C4-2B (cell line): Measurements from ENCODE around the gene DPP6.

ENCODE experiments used
- H3K27ac ChIP-seq: fragments of 450-650 bp; 2 replicates; pipeline ENCODE4 v1.5.1; 2017
- ZFX ChIP-seq: fragments of 450-650 bp; IDR thresholded peaks from 2 replicates; pipeline ENCODE4 v1.6.1; 2017
- TF ChIP-seq, protein P1 (sequence below): fragments of 450-650 bp; conservative IDR thresholded peaks from 2 replicates; pipeline ENCODE4 v1.5.1; 2017; ENCODE audit warnings: mild to moderate bottlenecking

The DPP6 gene

DNA sequence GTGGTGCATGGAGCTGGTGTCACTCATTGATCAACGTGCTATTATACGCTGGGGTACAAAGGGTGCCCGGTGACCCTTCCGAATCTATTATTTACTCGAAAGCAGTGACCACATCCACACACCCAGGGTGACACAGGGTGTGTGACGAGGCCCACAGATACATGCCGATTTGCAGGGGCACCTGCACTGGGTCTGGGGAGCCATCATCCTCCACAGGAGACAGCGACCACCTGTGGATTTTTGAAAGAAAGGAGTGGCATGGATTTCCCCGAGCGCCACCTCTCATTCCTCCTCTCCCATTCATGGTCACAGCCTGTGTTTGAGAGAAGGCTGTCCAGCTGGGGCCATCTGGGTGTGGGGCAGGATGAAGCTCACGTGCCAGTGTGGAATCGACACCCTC, 701.0 kb downstream of the DPP6 start:
- no peak for TF ChIP-seq ZFX
- TF ChIP-seq, protein P1, sequence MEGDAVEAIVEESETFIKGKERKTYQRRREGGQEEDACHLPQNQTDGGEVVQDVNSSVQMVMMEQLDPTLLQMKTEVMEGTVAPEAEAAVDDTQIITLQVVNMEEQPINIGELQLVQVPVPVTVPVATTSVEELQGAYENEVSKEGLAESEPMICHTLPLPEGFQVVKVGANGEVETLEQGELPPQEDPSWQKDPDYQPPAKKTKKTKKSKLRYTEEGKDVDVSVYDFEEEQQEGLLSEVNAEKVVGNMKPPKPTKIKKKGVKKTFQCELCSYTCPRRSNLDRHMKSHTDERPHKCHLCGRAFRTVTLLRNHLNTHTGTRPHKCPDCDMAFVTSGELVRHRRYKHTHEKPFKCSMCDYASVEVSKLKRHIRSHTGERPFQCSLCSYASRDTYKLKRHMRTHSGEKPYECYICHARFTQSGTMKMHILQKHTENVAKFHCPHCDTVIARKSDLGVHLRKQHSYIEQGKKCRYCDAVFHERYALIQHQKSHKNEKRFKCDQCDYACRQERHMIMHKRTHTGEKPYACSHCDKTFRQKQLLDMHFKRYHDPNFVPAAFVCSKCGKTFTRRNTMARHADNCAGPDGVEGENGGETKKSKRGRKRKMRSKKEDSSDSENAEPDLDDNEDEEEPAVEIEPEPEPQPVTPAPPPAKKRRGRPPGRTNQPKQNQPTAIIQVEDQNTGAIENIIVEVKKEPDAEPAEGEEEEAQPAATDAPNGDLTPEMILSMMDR = no peak
- H3K27ac ChIP-seq = no peak overlapping the region

DNA sequence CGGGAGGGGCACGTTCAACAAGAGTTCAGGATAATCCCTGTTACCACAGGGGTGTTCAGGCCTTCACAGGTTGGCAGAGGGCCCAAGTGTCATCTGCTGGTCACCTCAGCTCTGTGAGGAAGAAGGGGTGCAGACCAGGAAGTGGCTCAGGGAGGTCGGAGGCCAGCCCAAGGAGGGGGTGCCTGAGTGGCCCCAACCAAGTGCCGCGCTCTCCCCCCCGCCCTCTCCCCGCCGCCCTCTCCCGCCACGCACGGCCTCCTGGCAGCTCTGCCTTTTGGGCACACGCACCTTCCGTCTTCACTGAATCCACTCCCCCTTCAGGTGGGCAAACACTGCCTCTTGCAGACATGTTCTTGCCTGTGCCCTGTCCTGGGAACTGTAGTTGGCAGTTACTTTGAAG, 705.6 kb downstream of the DPP6 start:
- H3K27ac ChIP-seq = no peak overlapping the region
- TF ChIP-seq, protein P1 = no peak
- no peak for TF ChIP-seq ZFX

DNA sequence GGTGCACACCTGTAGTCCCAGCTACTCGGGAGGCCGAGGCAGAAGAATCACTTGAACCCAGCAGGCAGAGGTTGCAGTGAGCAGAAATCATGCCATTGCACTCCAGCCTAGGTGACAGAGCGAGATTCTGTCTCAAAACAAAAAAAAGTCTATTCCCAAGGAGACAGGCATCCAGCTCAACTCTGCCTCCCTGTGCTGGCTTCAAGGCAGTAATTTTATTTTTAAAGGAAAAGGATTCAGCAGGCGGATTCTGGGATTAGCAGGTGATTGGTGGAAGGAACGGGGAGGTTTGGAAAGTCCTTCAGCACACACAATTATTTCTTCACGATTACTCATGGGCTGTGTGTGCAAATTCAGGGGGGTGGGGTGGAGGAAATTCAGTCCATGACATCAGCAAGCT, 707.8 kb downstream of the DPP6 start:
- H3K27ac ChIP-seq = no peak overlapping the region
- TF ChIP-seq, protein P1 = no peak
- TF ChIP-seq ZFX = no peak

DNA sequence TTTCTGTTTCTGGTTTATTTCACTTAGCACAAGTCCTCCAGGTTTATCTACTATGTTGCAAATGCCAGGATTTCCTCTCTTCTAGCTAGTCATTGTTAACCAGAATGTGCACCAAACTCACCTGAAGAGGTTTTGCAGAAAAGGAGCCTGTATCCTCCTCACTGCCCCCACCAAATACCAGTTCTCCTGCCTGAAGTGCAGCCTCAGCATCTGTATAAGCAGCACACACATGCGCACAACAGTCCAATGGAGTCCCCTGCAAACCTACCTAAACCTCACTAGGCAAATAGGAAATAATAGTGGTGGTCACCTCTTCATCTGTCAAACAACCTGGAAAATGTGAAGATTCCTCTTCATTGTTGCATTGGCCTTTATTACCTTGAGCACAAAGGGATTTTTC, 712.9 kb downstream of the DPP6 start:
- no peak overlapping the region for H3K27ac ChIP-seq
- TF ChIP-seq ZFX = no peak
- TF ChIP-seq, protein P1 = no peak

DNA sequence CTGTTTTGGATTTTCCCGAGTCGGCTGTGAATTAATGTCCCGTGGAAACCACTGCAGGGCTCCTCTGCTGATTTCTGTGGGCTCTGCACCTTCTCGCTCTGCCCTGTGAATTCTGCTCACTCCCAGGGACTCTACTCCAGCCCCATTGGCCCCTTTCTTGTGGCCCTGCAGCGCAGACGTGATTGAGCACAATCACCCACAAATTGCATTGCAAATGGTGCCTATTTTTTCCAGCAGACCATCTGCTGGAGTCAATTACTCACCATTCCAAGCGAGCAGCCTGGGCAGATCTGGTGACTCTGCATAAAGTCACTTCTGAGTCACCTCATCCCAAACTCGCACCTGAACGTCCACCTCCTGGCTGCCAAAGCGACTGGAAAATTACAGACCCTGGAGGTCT, 714.9 kb downstream of the DPP6 start:
- H3K27ac ChIP-seq = no peak overlapping the region
- TF ChIP-seq, protein P1 = no peak
- TF ChIP-seq ZFX = no peak

DNA sequence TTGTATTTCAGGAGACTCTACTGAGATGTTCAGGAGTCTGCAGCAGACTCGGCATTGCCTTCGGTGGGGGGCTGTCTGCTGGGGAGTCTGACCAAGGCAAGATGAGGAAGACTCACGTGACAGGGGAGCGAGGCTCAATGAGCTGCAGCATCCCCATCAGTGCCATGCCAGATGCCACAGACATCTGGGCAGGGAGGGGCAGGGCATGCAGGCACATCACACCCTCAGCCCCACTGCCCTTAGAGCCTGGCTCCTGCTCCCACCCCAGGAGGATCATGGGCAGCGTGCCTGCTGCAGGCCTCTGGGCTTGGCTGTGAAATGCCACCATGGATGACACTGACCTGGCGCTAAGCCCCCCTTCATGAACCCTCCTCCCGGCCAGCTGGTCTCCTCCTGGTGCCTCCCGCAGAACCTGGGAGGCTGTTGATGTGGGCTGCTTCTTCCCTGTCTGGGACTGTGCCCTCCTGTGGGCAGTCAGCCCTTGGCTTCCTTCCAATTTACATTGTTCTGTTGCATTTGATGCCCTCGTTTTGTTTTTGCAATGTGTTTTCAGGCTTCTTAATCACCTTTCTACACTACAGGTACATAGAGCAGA, 715.7 kb downstream of the DPP6 start:
- no peak for TF ChIP-seq ZFX
- TF ChIP-seq, protein P1 = no peak

DNA sequence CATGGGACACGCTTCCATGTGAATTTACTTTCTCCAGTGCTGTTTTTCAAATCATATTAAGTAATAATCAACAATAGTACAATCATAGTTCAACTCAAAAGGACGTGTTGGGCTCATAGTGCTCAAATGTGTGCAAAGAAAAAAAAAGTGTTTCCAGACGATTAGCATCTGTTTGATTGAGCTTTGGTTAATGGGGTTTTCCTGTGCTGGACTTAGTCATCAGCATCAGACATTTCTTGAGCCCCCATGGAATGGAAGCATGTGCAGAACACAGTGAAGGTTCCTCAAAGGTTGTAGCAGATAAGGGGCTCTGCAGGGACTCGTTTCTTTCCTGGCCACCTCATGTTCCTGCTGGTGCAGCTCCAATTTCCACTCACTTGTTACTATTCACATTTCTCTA, 716.8 kb downstream of the DPP6 start:
- TF ChIP-seq ZFX = no peak
- TF ChIP-seq, protein P1 = no peak
- no peak overlapping the region for H3K27ac ChIP-seq

More for the DNA sequence above, 715.7 kb downstream of the DPP6 start:
- no peak overlapping the region for H3K27ac ChIP-seq
